ENCODE data around the gene PAN3.

GRCh38 chr13:28231642-28232041, 93.3 kb downstream of the PAN3 start:
- TF ChIP-seq CTCF (IDR thresholded peaks at IDR 0.05) (no peak), REST (IDR thresholded peaks at IDR 0.05; ENCODE audit: insufficient read depth in 1 of 2, low read depth in 2 of 2, low read length in 1 of 2) (no peak), POLR2AphosphoS5 (IDR thresholded peaks at IDR 0.05; ENCODE audit: low read depth, low read length) (no peak), TCF7L2 (IDR thresholded peaks at IDR 0.05; ENCODE audit: low read depth, low read length) (no peak)

Measured in Panc1 (cell line).